Mucosa of stomach (tissue), 1 donor: ENCODE measurements around the gene RBFOX2.

Source experiments
- H3K27me3 ChIP-seq: one replicate; pipeline ENCODE4 v1.7.0; 2013; ENCODE audit warnings: mild to moderate bottlenecking, low read length; ENCODE audit not compliant: control insufficient read depth, insufficient read depth
- H3K36me3 ChIP-seq: one replicate; pipeline ENCODE4 v1.7.0; 2013; ENCODE audit warnings: low read length; ENCODE audit not compliant: control insufficient read depth, insufficient read depth
- H3K4me1 ChIP-seq: one replicate; pipeline ENCODE4 v1.7.0; 2013; ENCODE audit warnings: mild to moderate bottlenecking, low read length; ENCODE audit not compliant: control insufficient read depth, insufficient read depth
- H3K4me3 ChIP-seq: one replicate; pipeline ENCODE4 v1.7.0; 2013; ENCODE audit warnings: low read length
- H3K9ac ChIP-seq: one replicate; pipeline ENCODE4 v1.7.0; 2013; ENCODE audit warnings: mild to moderate bottlenecking, low read length, moderate library complexity
- H3K9me3 ChIP-seq: one replicate; pipeline ENCODE4 v1.7.0; 2013; ENCODE audit warnings: mild to moderate bottlenecking, low read length, moderate library complexity; ENCODE audit not compliant: control insufficient read depth
- donor health status: Pancreatic carcinoma.

The RBFOX2 gene

DNA sequence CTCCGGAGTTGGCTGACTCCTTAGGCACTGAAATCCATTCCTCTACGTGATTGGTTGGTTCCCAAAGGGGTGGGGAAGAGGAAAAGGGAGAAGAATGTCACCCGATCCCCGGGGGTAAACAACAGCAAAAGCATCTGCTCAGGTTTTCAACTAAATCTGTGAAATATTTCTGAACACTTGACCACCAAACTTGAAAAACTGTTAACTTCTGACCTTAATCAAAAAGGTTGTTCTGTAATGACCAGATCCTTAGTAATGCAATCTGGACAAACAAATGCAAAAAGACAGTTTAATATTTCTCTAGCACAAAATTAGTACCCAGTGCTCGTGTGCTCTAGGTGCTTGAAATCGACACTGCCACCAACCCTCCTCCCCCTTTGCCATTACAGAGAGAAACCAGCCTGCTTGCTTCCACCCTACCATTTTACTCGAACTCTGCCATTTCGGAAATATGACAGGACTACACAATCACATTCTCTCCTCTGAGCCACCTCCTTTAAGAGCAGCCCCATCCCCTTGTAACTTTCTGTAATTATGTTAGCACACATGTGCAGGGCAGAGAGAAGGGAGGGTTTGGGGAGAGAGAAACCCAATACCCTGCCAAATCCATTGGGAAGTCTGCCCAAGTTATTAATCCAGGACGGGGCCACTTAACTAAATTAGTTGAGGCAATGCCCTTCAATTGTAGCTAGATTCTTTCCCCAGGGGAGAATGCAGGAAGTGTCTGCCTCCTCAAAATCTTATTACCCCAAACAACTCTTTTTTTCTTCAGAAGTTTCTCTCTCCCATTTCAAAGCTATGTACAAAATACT lies 113.8 kb downstream of the RBFOX2 start:
- Histone ChIP-seq H3K4me3 (peak overlapping the region; percentile 44), H3K9ac (peak overlapping the region; percentile 70), H3K4me1 (peaks cover 19% of the 10 kb centered on the region)

DNA sequence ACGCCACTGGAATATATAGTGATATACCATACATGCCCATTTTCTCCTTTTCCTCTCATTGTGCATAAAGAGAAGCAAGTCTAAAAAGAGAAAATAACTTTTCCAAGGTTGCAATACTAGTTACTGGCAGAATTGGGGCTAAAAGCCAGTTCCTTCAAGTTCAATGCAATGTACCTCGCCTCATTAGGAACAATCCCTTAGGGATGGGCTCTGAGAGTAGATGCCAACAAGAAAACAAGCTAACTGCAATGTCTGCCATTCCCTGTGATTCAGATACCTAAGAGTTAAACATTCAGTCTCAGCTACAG lies 114.3 kb downstream of the RBFOX2 start:
- Histone ChIP-seq H3K9me3 (no peaks in the 10 kb centered on the region), H3K36me3 (no peaks in the 10 kb centered on the region), H3K27me3 (no peaks in the 10 kb centered on the region), H3K4me1 (peaks cover 19% of the 10 kb centered on the region), H3K9ac (peak overlapping the region; percentile 70), H3K4me3 (no peak overlapping the region)

More for the DNA sequence above, 113.8 kb downstream of the RBFOX2 start:
- Histone ChIP-seq H3K27me3 (no peaks in the 10 kb centered on the region), H3K36me3 (no peaks in the 10 kb centered on the region), H3K9me3 (no peaks in the 10 kb centered on the region)

DNA sequence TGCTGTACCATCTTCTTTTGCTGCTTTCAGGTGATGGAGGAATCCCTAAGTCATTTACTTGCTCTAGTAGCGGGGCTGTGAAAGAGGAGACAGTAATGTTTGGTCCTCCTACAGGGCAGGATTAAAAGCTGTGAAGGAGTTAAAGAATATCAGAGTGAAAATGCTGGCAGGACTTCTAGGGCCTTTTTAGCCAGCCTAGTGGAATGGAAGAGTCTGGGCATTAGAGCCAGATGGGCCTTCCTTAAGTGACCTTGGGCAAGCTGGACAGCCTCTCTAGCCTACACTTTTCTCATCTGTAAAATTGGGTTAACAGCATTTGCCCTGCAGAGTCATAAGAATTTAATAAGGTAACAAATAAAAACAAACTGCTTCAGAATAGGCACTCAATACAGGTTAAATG lies 114.7 kb downstream of the RBFOX2 start:
- Histone ChIP-seq H3K4me3 (no peak overlapping the region), H3K27me3 (no peaks in the 10 kb centered on the region), H3K36me3 (no peaks in the 10 kb centered on the region), H3K4me1 (peaks cover 19% of the 10 kb centered on the region), H3K9me3 (no peaks in the 10 kb centered on the region), H3K9ac (no peak overlapping the region)

DNA sequence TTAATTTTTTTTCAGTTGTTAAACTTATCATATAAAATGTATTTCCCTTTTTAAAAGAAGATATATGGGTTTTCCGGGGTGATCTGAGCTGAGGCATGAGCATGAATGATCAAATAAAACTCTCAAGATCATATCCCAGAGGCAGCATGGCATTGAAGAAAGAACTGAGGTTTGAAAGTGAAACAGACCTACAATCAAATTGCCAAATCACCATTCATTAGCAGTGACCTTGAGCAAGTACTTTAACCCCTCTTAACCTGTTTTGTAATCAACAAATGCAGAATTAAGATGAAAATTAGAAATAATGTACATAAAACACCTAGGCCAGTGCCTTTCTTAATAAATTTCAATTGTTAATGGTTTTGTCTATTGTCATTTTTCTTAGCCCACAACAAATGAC lies 116.0 kb downstream of the RBFOX2 start:
- Histone ChIP-seq H3K4me1 (peaks cover 19% of the 10 kb centered on the region), H3K4me3 (no peak overlapping the region), H3K36me3 (no peaks in the 10 kb centered on the region), H3K27me3 (no peaks in the 10 kb centered on the region), H3K9me3 (no peaks in the 10 kb centered on the region), H3K9ac (no peak overlapping the region)

DNA sequence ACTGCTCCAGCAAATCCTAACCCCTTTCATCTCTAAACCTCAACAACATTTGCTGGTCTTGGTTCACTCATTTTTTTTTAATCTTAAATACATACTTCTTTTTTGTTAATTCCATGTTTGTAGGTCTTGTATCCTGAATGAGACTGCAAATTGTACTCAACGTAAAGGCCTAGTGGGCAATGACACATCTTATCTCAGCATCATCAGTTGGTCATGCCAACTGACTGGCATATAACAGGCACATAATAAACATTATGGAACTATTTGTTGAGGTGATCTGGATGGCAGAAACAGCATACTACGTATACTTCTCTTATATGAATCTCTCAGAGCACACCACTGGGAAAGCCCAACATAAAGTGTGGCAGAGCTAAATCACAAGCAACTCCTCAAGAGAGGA lies 116.7 kb downstream of the RBFOX2 start:
- Histone ChIP-seq H3K4me1 (peaks cover 19% of the 10 kb centered on the region), H3K4me3 (no peak overlapping the region), H3K27me3 (no peaks in the 10 kb centered on the region), H3K9me3 (no peaks in the 10 kb centered on the region), H3K36me3 (no peaks in the 10 kb centered on the region), H3K9ac (no peak overlapping the region)

DNA sequence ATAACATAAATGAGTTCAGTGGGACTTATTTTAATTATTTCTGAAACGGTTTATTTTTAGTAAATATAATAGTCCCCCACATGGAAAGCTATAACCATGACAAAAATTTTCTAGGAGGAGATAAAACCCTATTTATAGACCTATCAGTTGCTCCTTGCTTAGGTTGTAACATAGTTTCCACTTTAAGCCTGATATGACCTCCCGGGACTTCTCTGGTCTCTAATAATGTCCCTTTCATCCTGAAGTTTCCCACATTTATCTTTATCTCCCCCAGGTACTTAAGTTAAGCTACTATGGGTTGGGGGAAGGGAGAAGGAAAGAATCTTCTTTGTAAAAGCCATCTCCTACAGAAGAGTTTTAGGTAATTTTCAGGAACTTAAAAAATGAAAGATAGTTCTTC lies 117.7 kb downstream of the RBFOX2 start:
- no peak overlapping the region for H3K9ac ChIP-seq
- H3K36me3 ChIP-seq, result no peaks in the 10 kb centered on the region
- no peaks in the 10 kb centered on the region for H3K27me3 ChIP-seq
- H3K4me1 ChIP-seq, result peaks cover 19% of the 10 kb centered on the region
- no peaks in the 10 kb centered on the region for H3K9me3 ChIP-seq
- H3K4me3 ChIP-seq, result no peak overlapping the region

DNA sequence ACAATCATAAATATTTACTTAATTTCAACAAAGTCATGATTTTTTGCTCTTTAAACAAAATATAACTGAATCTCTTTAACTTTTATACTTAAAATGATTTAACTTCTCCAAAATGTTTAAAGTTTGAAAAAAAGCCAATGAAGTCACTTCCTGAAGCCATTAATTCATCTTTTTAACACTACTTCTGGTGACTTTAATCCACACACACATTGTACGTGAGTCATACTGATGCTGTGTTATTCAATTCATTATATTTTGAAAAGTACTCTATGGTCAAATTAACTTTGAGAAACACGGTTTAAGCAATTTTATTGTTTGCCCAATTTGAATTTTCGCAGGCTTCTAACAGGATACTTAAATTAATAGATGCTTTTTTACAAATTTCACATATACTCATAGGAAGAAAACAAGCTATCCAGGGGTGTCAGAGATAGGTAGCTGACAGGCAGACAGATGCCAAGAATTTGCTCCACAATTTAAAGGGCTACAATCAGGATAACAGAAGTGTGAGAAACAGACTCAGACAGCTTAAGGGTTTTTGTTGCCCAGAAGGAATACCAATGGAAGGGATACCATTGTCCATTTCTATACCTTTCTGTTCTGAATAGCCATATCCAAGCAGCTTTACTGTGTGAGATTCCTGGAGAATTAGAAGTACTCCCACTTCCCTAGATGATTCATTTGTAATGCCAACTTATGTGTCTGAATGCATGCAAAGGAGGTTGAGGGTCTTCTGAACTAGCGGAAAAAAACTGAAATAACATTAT lies 118.4 kb downstream of the RBFOX2 start:
- no peaks in the 10 kb centered on the region for H3K9me3 ChIP-seq
- no peaks in the 10 kb centered on the region for H3K27me3 ChIP-seq
- no peak overlapping the region for H3K4me3 ChIP-seq
- H3K4me1 ChIP-seq, result peaks cover 11% of the 10 kb centered on the region
- no peak overlapping the region for H3K9ac ChIP-seq
- no peaks in the 10 kb centered on the region for H3K36me3 ChIP-seq

DNA sequence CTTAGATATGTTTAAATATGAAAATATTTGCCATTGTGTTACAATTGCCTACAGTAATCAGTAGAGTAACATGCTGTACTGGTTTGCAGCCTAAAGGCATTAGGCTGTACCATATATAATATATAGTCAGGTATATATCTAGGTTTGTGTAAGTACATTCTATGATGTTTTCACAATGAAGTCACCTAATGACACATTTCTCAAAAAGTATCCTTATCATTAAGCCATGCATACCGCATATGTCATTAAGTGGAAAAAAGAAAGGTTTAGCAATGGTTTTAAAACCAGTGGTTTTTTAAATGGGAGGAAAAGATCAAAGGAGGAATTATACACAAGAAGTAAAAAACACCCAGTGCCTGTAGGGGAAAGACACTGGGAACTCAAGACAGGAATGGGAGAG lies 122.7 kb downstream of the RBFOX2 start:
- no peaks in the 10 kb centered on the region for H3K36me3 ChIP-seq
- H3K4me1 ChIP-seq, result peaks cover 10% of the 10 kb centered on the region

DNA sequence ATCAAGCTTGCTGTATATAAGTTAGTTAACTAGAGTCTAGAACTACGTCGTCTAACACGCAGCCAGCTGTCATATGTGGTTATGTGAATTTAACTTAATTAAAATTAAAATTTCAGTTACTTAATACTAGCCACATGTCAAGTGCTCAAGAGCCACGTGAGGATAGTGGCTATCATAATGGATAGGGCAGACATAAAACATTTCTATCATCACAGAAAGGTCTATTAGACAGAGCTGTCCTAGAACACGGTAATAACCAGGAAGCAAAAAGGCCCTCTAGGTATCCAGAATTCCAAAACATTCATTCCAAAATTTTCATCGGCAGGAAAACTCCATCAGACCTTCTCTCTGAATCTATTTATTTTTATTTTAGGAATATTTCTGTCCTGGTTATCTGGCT lies 123.9 kb downstream of the RBFOX2 start:
- Histone ChIP-seq H3K27me3 (no peaks in the 10 kb centered on the region), H3K9ac (no peak overlapping the region), H3K36me3 (no peaks in the 10 kb centered on the region), H3K9me3 (no peaks in the 10 kb centered on the region), H3K4me1 (peaks cover 10% of the 10 kb centered on the region), H3K4me3 (no peak overlapping the region)

More for the DNA sequence above, 122.7 kb downstream of the RBFOX2 start:
- Histone ChIP-seq H3K9me3 (no peaks in the 10 kb centered on the region), H3K27me3 (no peaks in the 10 kb centered on the region), H3K4me3 (no peak overlapping the region), H3K9ac (no peak overlapping the region)

DNA sequence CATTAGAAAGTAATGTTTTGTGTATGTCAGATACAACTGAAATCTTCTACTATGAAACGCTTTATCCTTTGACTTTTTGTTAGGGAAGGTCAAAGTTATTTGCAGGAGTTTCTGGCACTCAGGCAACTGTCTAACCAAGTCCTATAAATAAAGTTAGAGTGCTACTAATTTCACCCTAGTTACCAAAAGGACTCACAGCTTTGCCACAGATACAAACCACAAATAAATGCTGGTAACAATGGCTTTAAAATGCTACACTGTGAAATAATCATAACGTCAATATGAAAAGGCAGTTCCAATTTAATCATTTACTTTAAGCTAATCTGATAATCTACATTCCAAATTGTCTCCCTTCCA lies 124.3 kb downstream of the RBFOX2 start:
- H3K36me3 ChIP-seq, result no peaks in the 10 kb centered on the region
- H3K9ac ChIP-seq, result no peak overlapping the region
- no peaks in the 10 kb centered on the region for H3K9me3 ChIP-seq
- H3K27me3 ChIP-seq, result no peaks in the 10 kb centered on the region
- H3K4me3 ChIP-seq, result no peak overlapping the region
- peaks cover 10% of the 10 kb centered on the region for H3K4me1 ChIP-seq

DNA sequence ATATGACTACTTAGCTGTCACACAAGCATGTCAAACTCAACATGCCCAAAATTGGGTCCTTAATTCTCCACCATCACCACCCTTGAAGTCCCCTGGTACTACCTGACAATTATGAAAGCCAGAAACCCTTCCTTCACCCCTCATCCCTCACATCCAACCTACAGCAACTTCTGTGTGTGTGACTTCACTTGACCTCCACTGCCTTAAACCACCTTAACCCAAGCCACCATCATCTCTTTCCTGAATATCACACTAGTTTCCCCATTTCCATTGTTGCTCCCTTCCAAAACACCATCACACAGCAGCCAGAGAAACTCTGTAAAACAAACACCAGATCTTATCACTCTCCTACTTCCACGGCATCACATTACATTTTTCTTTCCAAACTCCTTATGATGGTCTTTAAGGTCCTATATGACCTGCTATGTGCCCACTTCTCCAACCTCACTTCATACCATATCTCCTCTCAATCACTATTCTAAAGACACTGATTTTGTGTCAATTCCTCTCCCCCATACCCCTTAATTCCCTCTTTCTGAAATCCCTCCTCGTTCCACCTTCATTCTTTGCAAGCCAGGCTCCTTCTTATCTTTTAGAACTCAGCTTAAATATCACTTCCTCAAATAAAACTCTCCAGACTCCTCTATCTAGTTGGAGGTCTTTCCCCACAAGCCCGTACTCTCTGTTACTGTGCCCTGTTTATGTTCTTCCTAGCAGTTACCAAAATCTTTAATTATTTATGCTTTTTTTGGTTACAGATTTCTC lies 124.9 kb downstream of the RBFOX2 start:
- Histone ChIP-seq H3K4me3 (no peak overlapping the region), H3K4me1 (peaks cover 10% of the 10 kb centered on the region), H3K9me3 (no peaks in the 10 kb centered on the region), H3K9ac (no peak overlapping the region), H3K36me3 (no peaks in the 10 kb centered on the region), H3K27me3 (no peaks in the 10 kb centered on the region)
